Measurements from ENCODE around the gene FRK.

The FRK gene

GRCh38 chr6:116033687-116034303 lies 26.9 kb downstream of the FRK start:
- DNase-seq (ENCODE audit: low spot score): no peak

- no peak for DNase-seq (ENCODE audit: low spot score)
Measured at GRCh38 chr6:116030770-116031169, 29.9 kb downstream of the FRK start.

- no peak for DNase-seq (ENCODE audit: low spot score)
Measured at GRCh38 chr6:116029535-116029934, 31.2 kb downstream of the FRK start.

- DNase-seq (ENCODE audit: low spot score): no peak
Measured at GRCh38 chr6:116028233-116028632, 32.5 kb downstream of the FRK start.

GRCh38 chr6:116027801-116028200 lies 32.9 kb downstream of the FRK start:
- no peak for DNase-seq (ENCODE audit: low spot score)

- no peak for DNase-seq (ENCODE audit: low spot score)
Measured at GRCh38 chr6:116025405-116025804, 35.3 kb downstream of the FRK start.

- no peak for DNase-seq (ENCODE audit: low spot score)
Measured at GRCh38 chr6:116022841-116023445, 37.7 kb downstream of the FRK start.

GRCh38 chr6:116020738-116021137 lies 40.0 kb downstream of the FRK start:
- DNase-seq (ENCODE audit: low spot score): no peak

GRCh38 chr6:116019428-116019827 lies 41.3 kb downstream of the FRK start:
- DNase-seq (ENCODE audit: low spot score): no peak

GRCh38 chr6:116018976-116019375 lies 41.7 kb downstream of the FRK start:
- no peak for DNase-seq (ENCODE audit: low spot score)

GRCh38 chr6:116017546-116018295 lies 43.0 kb downstream of the FRK start:
- no peak for DNase-seq (ENCODE audit: low spot score)

GRCh38 chr6:116016846-116017545 lies 43.7 kb downstream of the FRK start:
- peak; percentile 11 for DNase-seq (ENCODE audit: low spot score)

GRCh38 chr6:116015983-116016382 lies 44.7 kb downstream of the FRK start:
- DNase-seq (ENCODE audit: low spot score): no peak

- no peak for DNase-seq (ENCODE audit: low spot score)
Measured at GRCh38 chr6:116015561-116015960, 45.1 kb downstream of the FRK start.

GRCh38 chr6:116012951-116013350 lies 47.7 kb downstream of the FRK start:
- no peak for DNase-seq (ENCODE audit: low spot score)

- DNase-seq (ENCODE audit: low spot score): no peak
Measured at GRCh38 chr6:116012471-116012949, 48.2 kb downstream of the FRK start.

GRCh38 chr6:116011520-116011919 lies 49.2 kb downstream of the FRK start:
- DNase-seq (ENCODE audit: low spot score): no peak

- peak; percentile 29 for DNase-seq (ENCODE audit: low spot score)
Measured at GRCh38 chr6:116010790-116011401, 49.8 kb downstream of the FRK start.

GRCh38 chr6:116010386-116010785 lies 50.3 kb downstream of the FRK start:
- DNase-seq (ENCODE audit: low spot score): no peak

GRCh38 chr6:116008470-116009243 lies 52.0 kb downstream of the FRK start:
- DNase-seq (ENCODE audit: low spot score): peak; percentile 12

Data from AG08396 (cell line).